Calu3 (cell line): ENCODE data around the gene APOBEC4. TPM values are rescaled to one million over a fixed set of nuclear protein-coding genes. Genes with fewer than 3 reads are reported as not detected.

Experiments
- BruUV-seq: library from RNA; stranded (reverse); fragments of 400-500 nt; replicated peaks from 2 replicates; lab custom pipeline; 2021; lab: Mats Ljungman, UMichigan
- CTCF ChIA-PET: fragments of 300-600 bp; sonication (Branson Sonifier 250); formaldehyde crosslinking; loops from one replicate; lab custom pipeline; 2022; ENCODE audit warnings: antibody characterized with exemption; lab: Charles Lee
- DNase-seq: peaks from one replicate; pipeline ENCODE4 v3.0.0; 2022
- H3K27ac Mint-ChIP-seq: one replicate; pipeline ENCODE4 v1.8.0; 2022; ENCODE audit warnings: mixed read lengths; ENCODE audit not compliant: unreplicated experiment
- H3K27me3 Mint-ChIP-seq: one replicate; pipeline ENCODE4 v1.8.0; 2022; ENCODE audit warnings: mixed read lengths; ENCODE audit not compliant: unreplicated experiment
- H3K36me3 Mint-ChIP-seq: one replicate; pipeline ENCODE4 v1.8.0; 2022; ENCODE audit warnings: mild to moderate bottlenecking, moderate library complexity, mixed read lengths; ENCODE audit not compliant: insufficient read depth, unreplicated experiment
- H3K4me1 Mint-ChIP-seq: one replicate; pipeline ENCODE4 v1.8.0; 2022; ENCODE audit warnings: mild to moderate bottlenecking, low read depth, mixed read lengths; ENCODE audit not compliant: unreplicated experiment
- H3K4me3 Mint-ChIP-seq: one replicate; pipeline ENCODE4 v1.8.0; 2022; ENCODE audit warnings: mild to moderate bottlenecking, low read depth, moderate library complexity, mixed read lengths; ENCODE audit not compliant: unreplicated experiment
- H3K9me3 Mint-ChIP-seq: one replicate; pipeline ENCODE4 v1.8.0; 2022; ENCODE audit warnings: low read depth, mixed read lengths; ENCODE audit not compliant: unreplicated experiment
- intact Hi-C: fragments of 100-400 bp; cut with micrococcal nuclease; formaldehyde crosslinking; loops from one replicate; pipeline ENCODE4 v1.10.0; 2022; ENCODE audit not compliant: unreplicated experiment
- total RNA-seq: library from RNA; stranded (reverse); gene quantifications from 2 replicates; pipeline ENCODE4 v1.2.3, GENCODE V29; 2022
- TF ChIP-seq, protein P1 (sequence below): fragments of 200-600 bp; IDR thresholded peaks from one replicate; pipeline ENCODE4 v1.8.0; 2022; ENCODE audit warnings: antibody characterized with exemption; ENCODE audit not compliant: unreplicated experiment

Gene APOBEC4
- total RNA-seq, 1 experiment from 2014 or later = not detected

GRCh38 chr1:183674886-183675285 lies 21.8 kb upstream of the APOBEC4 start:
- H3K27ac Mint-ChIP-seq = no peak overlapping the region
- CTCF ChIA-PET = interaction anchor here (0.7 kb wide), 1 partner anchor 213 kb away, joined by 3 read pairs; no protein-coding TSS in a partner anchor
- peaks cover 16% of the 10 kb centered on the region for H3K27me3 Mint-ChIP-seq
- no peaks in the 10 kb centered on the region for H3K9me3 Mint-ChIP-seq
- TF ChIP-seq, protein P1, sequence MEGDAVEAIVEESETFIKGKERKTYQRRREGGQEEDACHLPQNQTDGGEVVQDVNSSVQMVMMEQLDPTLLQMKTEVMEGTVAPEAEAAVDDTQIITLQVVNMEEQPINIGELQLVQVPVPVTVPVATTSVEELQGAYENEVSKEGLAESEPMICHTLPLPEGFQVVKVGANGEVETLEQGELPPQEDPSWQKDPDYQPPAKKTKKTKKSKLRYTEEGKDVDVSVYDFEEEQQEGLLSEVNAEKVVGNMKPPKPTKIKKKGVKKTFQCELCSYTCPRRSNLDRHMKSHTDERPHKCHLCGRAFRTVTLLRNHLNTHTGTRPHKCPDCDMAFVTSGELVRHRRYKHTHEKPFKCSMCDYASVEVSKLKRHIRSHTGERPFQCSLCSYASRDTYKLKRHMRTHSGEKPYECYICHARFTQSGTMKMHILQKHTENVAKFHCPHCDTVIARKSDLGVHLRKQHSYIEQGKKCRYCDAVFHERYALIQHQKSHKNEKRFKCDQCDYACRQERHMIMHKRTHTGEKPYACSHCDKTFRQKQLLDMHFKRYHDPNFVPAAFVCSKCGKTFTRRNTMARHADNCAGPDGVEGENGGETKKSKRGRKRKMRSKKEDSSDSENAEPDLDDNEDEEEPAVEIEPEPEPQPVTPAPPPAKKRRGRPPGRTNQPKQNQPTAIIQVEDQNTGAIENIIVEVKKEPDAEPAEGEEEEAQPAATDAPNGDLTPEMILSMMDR = no peak
- H3K4me3 Mint-ChIP-seq = no peak overlapping the region
- no peak for DNase-seq
- no TSS peak for BruUV-seq
- H3K4me1 Mint-ChIP-seq = no peaks in the 10 kb centered on the region
- intact Hi-C loops = no loop called here
- H3K36me3 Mint-ChIP-seq = no peaks in the 10 kb centered on the region

GRCh38 chr1:183674339-183674738 lies 21.2 kb upstream of the APOBEC4 start:
- Mint-ChIP-seq H3K4me3 (no peak overlapping the region), H3K27ac (no peak overlapping the region), H3K27me3 (peaks cover 16% of the 10 kb centered on the region), H3K4me1 (no peaks in the 10 kb centered on the region), H3K9me3 (no peaks in the 10 kb centered on the region), H3K36me3 (no peaks in the 10 kb centered on the region)
- TF ChIP-seq, protein P1 = no peak
- no TSS peak for BruUV-seq
- intact Hi-C loops = no loop called here
- CTCF ChIA-PET = interaction anchor here (0.5 kb wide), 1 partner anchor 503 kb away, joined by 3 read pairs; no protein-coding TSS in a partner anchor
- DNase-seq = no peak

DNA sequence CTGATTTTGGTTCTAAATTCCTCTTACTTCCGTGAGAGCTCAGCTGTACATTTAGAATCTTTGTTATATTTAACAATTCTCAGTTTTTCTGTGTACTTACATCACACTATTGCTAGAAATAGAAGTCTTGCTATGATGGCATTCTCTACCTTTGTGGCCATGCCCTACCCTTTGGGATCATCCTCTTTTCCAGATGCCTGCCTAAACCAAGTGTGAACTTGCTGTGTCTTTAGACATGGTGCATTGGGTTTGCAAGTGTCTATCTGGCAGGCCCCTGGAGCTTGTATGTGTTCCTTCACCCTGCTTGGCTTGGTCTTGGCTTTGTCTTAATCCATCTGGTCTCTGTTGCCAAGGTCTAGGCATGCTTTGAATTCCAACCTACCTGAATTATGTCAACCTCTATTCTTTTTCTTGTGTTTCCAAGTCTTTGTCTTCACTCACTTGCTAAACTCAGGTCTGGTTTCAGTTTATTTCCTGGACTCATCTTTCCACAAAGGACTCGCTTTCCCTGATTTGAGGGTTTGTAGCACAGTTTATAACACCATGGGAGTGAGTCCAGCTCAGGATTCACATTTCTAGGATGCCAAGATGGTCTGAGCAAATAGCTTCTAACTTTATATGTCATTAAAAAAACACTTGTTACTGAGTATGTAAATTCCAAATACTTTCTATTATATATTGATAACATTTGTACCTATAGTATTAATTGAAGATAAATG lies 20.6 kb upstream of the APOBEC4 start:
- no peaks in the 10 kb centered on the region for H3K9me3 Mint-ChIP-seq
- H3K27me3 Mint-ChIP-seq = peaks cover 16% of the 10 kb centered on the region
- no peak overlapping the region for H3K4me3 Mint-ChIP-seq
- no peaks in the 10 kb centered on the region for H3K4me1 Mint-ChIP-seq
- BruUV-seq = no TSS peak
- no peak overlapping the region for H3K27ac Mint-ChIP-seq
- no peaks in the 10 kb centered on the region for H3K36me3 Mint-ChIP-seq
- intact Hi-C loops = no loop called here
- no peak for DNase-seq
- TF ChIP-seq, protein P1 = no peak
- CTCF ChIA-PET = interaction anchor here (0.5 kb wide), 1 partner anchor 504 kb away, joined by 3 read pairs; no protein-coding TSS in a partner anchor

DNA sequence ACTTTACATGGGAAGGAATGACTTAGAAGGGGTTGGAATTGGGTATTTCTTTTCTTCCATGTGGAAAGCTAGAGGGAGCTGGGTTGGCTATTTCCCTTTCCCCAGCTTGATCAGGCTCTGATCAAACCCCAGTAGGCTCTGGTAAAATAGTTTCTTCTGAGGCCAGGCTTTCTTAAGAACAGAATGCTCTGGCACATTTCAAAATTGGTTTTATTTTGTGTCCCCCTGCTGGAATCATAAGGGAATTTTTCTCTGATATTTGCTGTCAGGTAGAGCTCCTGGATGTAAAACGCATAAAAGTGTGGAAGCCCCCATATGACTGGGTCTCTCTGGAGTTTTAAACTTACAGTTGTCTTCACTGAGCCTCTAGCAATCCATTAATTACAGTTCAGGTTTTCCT lies 17.1 kb upstream of the APOBEC4 start:
- no peaks in the 10 kb centered on the region for H3K4me1 Mint-ChIP-seq
- TF ChIP-seq, protein P1 = peak; percentile 17
- peaks cover 14% of the 10 kb centered on the region for H3K27me3 Mint-ChIP-seq
- no peaks in the 10 kb centered on the region for H3K36me3 Mint-ChIP-seq
- H3K9me3 Mint-ChIP-seq = no peaks in the 10 kb centered on the region
- intact Hi-C loops = no loop called here
- no peak overlapping the region for H3K27ac Mint-ChIP-seq
- DNase-seq = no peak
- no TSS peak for BruUV-seq
- CTCF ChIA-PET = interaction anchor here (0.6 to 1.1 kb wide), 2 partner anchors 15 to 29 kb away, joined by 3 read pairs; no protein-coding TSS in a partner anchor
- no peak overlapping the region for H3K4me3 Mint-ChIP-seq
